Osteocyte (in vitro differentiated cells): ENCODE data around the gene SC5D. TPM values are rescaled to one million over a fixed set of nuclear protein-coding genes. Genes with fewer than 3 reads are reported as not detected.

Experiments used
- DNase-seq: peaks from one replicate; pipeline ENCODE4 v3.0.0; 2021; ENCODE audit warnings: mixed read lengths; ENCODE audit not compliant: unreplicated experiment; ENCODE audit errors: extremely low spot score
- H3K27ac Mint-ChIP-seq: one replicate; pipeline ENCODE4 v1.8.0; 2021; ENCODE audit warnings: mild to moderate bottlenecking, mixed read lengths; ENCODE audit not compliant: unreplicated experiment
- H3K27me3 Mint-ChIP-seq: one replicate; pipeline ENCODE4 v1.8.0; 2021; ENCODE audit warnings: mixed read lengths; ENCODE audit not compliant: unreplicated experiment
- H3K36me3 Mint-ChIP-seq: one replicate; pipeline ENCODE4 v1.8.0; 2021; ENCODE audit warnings: mixed read lengths; ENCODE audit not compliant: unreplicated experiment
- H3K4me1 Mint-ChIP-seq: one replicate; pipeline ENCODE4 v1.8.0; 2021; ENCODE audit warnings: mixed read lengths; ENCODE audit not compliant: unreplicated experiment
- H3K4me3 Mint-ChIP-seq: one replicate; pipeline ENCODE4 v1.8.0; 2021; ENCODE audit warnings: mild to moderate bottlenecking, moderate library complexity, mixed read lengths; ENCODE audit not compliant: unreplicated experiment
- H3K9me3 Mint-ChIP-seq: one replicate; pipeline ENCODE4 v1.8.0; 2021; ENCODE audit warnings: mixed read lengths; ENCODE audit not compliant: unreplicated experiment
- CTCF ChIP-seq: fragments of 200-600 bp; sonication (generic); IDR thresholded peaks from 2 replicates; pipeline ENCODE4 v1.5.0; 2021; ENCODE audit warnings: antibody characterized with exemption, mild to moderate bottlenecking, moderate library complexity
- long read RNA-seq: library from polyadenylated mRNA; unstranded; transcript quantifications from one replicate; pipeline ENCODE4 v2.0.0, GENCODE V29; 2021
- total RNA-seq: library from RNA; stranded (reverse); gene quantifications from 2 replicates; pipeline ENCODE4 v1.2.1, GENCODE V29; 2021

SC5D gene
- total RNA-seq, result 31.7 and 32.3 TPM in 2 replicates
- long read RNA-seq, transcript SC5D-201 (5 exons, 2,456 nt), result major isoform, 249 of 263 reads
- long read RNA-seq, partial matches to known transcripts, result 5 of 263 reads
- long read RNA-seq, other reads (novel, unspliced or antisense), result 4 of 263 reads

GRCh38 chr11:121292495-121293287 lies at the start of gene SC5D:
Gene SC5D (plus strand): TSS chr11:121292771. CDS start chr11:121303376, 10,605 bp downstream.
- Mint-ChIP-seq H3K36me3 (no peaks in the 10 kb centered on the region), H3K4me1 (peaks cover 15% of the 10 kb centered on the region), H3K9me3 (no peaks in the 10 kb centered on the region), H3K27ac (peak within 1 kb of the TSS; percentile 76), H3K27me3 (peaks cover 21% of the 10 kb centered on the region), H3K4me3 (peak within 1 kb of the TSS; percentile 85)
- TF ChIP-seq CTCF, result no peak
- peak; percentile 96 for DNase-seq

GRCh38 chr11:121244884-121245283 lies 47.7 kb upstream of the SC5D start:
- no peak for TF ChIP-seq CTCF
- Mint-ChIP-seq H3K4me1 (no peaks in the 10 kb centered on the region), H3K4me3 (no peak overlapping the region), H3K9me3 (no peaks in the 10 kb centered on the region), H3K27ac (no peak overlapping the region), H3K36me3 (no peaks in the 10 kb centered on the region), H3K27me3 (peaks cover 32% of the 10 kb centered on the region)
- DNase-seq, result no peak

- DNase-seq, result no peak
- no peak for TF ChIP-seq CTCF
- Mint-ChIP-seq H3K27me3 (peaks cover 32% of the 10 kb centered on the region), H3K27ac (no peak overlapping the region), H3K36me3 (no peaks in the 10 kb centered on the region), H3K9me3 (no peaks in the 10 kb centered on the region), H3K4me3 (no peak overlapping the region), H3K4me1 (no peaks in the 10 kb centered on the region)
These were observed 46.4 kb upstream of the SC5D start for GRCh38 chr11:121246021-121246768.

- no peak overlapping the region for H3K27ac Mint-ChIP-seq
- no peak for DNase-seq
These were observed 45.9 kb upstream of the SC5D start for GRCh38 chr11:121246769-121247035.

More at GRCh38 chr11:121246769-121247035, 45.9 kb upstream of the SC5D start:
- H3K27me3 Mint-ChIP-seq, result peaks cover 33% of the 10 kb centered on the region
- no peak overlapping the region for H3K4me3 Mint-ChIP-seq
- no peaks in the 10 kb centered on the region for H3K9me3 Mint-ChIP-seq
- H3K36me3 Mint-ChIP-seq, result no peaks in the 10 kb centered on the region
- H3K4me1 Mint-ChIP-seq, result no peaks in the 10 kb centered on the region
- no peak for TF ChIP-seq CTCF
